ENCODE measurements around the gene SLC44A4.

- no peak for TF ChIP-seq CTCF (IDR thresholded peaks at IDR 0.05 in 4 of 5, conservative IDR thresholded peaks at IDR 0.05 in 1 of 5)
- no peak for TF ChIP-seq POLR2A (IDR thresholded peaks at IDR 0.05)
Measured at GRCh38 chr6:31869343-31869742, 9.5 kb downstream of the SLC44A4 start.
